Measurements from ENCODE around the gene CHD5.
"Not testable (repeated sequence)": the region's sequence is repeated elsewhere in the genome, so short reads cannot be mapped to it uniquely, and the experiment has no call there.

The CHD5 gene
- 1.3 reads per million for total RNA-seq

- DNase-seq = no peak
These were observed at the start of gene CHD5 for GRCh38 chr1:6180268-6180706. TSS of gene CHD5 (minus strand) at chr1:6180321. CDS start at chr1:6180023, 298 bp downstream.

GRCh38 chr1:6225651-6226050, 45.5 kb upstream of the CHD5 start:
- no peak for DNase-seq

DNA sequence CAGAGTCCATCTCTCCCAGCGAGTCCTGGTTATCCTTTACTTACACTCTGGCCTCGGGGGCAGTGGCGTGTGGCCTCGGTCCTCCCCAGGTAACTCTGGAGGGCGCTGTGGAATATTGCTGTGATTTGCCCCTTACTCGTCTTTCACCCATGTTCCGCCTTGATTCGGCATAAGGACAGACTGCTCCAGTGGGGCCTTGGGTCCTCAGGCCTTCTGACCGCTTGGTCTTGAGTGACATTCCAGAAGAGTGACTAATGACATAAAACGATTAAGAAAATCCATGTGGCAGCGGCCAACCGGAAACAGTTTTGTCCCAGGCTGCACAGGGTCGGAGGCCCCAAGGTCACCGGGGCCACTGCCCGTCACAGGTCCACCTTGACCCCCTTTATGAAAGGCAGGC, 44.6 kb upstream of the CHD5 start:
- DNase-seq = no peak

- no peak for DNase-seq
These were observed 43.5 kb upstream of the CHD5 start for GRCh38 chr1:6223617-6224016.

DNA sequence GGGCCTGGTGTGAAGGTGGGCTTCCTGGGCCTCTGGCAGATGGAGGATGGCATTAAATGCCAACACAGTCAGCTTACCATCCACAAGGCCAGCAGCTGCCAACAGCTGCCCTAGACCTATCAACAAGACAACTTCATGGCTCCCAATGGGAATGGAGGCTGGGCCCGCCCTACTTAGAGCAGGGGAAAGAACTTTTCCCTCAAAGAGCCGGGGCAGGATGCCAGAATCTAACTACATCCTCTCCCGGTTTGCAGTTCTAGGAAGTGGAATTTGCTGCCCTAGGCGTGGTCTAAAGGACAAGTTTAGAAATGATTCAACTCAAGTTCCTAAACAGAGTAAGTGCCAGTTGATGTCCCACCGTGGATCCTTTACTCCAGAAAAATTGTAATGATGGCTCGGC, 42.5 kb upstream of the CHD5 start:
- DNase-seq = no peak

DNA sequence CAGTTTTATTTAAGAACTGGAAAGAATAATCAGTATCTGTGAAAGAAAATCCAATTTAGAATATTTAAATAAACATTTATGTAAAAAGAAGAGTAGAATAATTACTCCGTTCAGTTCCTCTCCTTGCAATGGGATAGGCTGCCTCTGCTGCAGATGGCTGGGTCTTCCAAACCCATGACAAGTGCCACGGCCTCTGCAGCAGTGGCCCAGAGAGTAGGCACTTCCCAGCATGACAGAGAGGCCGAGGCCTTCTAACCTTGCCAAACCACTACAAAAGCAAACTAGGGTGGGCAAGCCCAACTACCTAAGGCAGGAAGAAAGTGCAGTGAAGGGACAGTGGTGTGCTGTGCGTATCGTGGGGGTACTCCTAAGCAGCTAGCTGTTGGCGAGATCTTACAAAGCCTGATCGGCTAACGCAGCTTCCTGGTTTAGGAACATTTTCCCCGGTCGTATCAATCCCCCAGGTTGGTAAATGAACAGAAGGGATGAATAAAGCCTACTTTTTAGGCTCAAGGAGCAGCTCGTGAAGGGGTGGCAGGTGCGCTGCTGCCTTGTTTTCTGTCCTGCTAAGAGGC, 41.2 kb upstream of the CHD5 start:
- DNase-seq = no peak

DNA sequence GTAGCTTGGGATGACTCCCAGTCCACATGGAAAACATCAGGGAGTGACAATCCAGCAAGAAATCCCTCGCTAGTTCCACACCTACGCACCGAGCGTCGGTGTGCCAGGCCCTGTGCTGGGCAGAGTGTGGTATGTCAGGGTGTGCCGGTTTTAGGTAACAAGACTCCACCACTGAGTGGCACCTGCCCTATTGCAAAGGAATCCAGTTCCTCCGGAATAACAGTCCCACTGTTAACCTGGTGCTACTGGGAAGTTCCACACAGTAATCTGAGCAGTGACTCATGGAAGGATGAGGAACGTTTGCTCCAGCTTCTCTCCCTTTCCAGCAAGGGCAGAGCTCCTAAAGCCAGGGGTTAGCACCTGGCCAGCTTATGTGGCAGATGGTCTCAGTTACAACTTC, 40.1 kb upstream of the CHD5 start:
- DNase-seq = no peak

DNA sequence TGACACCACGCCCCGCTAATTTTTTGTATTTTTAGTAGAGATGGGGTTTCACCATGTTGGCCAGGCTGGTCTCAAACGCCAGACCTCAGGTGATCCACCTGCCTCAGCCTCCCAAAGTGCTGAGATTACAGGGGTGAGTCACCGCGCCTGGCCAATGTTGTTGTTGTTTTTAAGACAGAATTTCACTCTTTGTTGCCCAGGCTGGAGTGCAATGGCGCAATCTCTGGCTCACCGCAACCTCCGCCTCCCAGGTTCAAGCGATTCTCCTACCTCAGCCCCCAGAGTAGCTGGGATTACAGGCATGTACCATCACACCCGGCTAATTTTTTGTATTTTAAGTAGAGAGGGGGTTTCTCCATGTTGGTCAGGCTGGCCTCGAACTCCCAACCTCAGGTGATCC, 39.5 kb upstream of the CHD5 start:
- DNase-seq = not testable (repeated sequence)

- DNase-seq = no peak
These were observed 38.4 kb upstream of the CHD5 start for GRCh38 chr1:6218375-6219164.

- DNase-seq = no peak
These were observed 32.3 kb upstream of the CHD5 start for GRCh38 chr1:6212193-6212959.

DNA sequence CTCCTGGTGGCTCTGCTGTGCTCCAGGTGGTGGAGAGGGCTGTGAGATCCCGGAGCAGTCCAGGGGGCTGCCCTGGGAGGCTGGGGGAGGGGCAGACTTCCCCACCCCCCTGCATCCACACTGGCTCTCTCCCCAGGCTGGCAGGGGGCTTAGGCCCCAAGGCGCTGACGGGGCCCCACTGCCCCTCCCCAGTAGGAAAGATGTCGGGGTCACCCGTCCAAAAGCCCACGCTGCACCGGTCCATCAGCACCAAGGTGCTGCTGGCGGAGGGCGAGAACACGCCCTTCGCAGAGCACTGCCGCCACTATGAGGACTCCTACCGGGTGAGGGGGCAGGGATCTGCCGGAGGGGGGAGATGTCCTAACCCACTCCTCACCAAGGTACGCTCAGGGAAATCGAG, 31.6 kb upstream of the CHD5 start:
- no peak for DNase-seq

GRCh38 chr1:6210591-6211355, 30.7 kb upstream of the CHD5 start:
- no peak for DNase-seq

GRCh38 chr1:6209661-6210580, 29.8 kb upstream of the CHD5 start:
- no peak for DNase-seq

DNA sequence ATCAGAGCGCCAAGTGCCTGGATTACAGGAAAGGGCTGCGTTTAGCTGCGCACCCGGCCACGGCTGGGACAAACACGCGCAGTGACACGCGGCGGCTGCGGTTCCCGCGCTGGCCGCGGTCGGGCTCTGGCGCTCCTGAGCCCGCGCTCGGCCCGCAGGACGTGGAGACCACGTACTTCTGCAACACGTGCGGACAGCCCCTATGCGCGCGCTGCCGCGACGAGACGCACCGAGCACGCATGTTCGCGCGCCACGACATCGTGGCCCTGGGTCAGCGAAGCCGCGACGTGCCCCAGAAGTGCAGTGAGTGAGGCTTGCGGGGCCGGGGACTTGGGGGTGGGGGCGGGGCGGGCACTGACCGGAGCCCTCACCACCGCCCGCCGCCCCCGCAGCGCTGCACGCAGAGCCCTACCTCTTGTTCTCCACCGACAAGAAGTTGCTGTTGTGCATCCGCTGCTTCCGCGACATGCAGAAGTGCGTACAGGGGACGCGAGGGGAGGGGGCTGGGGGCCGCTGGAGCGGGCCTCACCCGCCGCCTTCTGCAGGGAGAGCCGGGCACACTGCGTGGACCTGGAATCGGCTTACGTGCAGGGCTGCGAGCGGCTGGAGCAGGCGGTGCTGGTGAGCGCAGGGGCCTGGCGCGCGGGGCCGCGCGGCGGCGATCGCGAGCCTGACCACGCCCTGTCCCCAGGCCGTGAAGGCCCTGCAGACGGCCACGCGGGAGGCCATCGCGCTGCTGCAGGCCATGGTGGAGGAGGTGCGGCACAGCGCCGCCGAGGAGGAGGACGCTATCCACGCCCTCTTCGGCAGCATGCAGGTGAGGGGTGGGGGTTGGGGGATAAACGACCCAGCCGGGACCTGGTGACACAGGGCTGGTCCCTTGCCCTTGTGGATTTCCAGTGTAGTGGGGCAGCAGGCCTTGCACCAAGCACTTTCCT, 28.9 kb upstream of the CHD5 start:
- DNase-seq = no peak

DNA sequence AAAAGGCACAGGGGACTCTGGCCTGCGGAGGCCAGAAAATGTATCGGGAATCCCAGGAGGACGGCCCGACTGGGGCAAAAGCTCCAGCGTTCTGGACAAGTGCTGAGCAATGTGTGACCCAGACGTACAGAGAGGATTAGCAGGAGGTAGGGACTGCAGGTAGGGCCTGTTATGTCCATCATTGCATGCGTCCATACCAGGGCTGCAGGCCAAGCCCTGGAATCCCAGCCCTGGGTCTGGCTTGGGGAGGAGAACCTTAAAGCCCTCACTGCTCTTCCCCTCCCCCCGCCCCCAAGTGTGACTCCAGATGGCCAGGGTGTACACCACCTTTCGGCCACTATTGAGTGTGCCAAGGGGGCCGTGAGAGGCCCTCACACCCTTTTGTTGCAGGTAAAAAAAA, 27.8 kb upstream of the CHD5 start:
- no peak for DNase-seq

DNA sequence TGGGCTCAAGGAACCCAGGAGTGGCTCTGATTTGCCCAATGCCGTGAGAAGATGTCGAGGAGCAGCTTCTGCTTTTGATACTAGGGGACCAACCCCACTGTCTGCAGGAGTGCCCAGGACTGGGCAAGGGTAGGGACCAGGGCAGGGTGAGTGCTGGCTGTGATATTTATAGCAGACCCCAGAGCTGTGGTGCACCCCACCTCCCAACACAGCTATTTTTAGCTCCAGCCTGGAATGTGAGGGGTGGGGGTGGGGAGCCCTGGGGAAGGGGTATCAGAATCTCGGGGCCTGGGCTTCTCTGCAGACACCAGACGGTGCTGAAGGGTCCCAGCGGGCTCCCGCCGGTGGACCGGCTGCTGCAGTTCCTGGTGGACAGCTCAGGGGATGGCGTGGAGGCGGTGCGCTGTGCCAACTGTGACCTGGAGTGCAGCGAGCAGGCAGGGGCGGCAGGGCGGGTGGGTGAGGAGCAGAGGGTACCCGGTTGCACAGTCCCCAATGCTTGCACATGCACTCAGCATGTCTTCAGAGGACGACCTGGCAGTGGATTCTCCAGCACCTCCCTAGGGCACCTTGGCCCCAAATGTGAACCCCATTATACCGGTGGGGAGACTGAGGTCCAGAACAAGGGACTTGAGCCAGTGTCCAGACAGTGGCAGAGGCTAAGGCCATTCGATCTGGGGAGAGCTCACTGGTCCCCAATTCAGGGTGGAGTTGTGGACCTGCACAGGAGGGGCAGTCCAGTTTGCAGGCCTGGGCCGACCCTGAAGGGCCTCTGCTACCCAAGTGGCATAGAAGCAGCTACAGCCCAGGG, 27.2 kb upstream of the CHD5 start:
- DNase-seq = no peak

GRCh38 chr1:6206520-6206855, 26.4 kb upstream of the CHD5 start:
- no peak for DNase-seq

DNA sequence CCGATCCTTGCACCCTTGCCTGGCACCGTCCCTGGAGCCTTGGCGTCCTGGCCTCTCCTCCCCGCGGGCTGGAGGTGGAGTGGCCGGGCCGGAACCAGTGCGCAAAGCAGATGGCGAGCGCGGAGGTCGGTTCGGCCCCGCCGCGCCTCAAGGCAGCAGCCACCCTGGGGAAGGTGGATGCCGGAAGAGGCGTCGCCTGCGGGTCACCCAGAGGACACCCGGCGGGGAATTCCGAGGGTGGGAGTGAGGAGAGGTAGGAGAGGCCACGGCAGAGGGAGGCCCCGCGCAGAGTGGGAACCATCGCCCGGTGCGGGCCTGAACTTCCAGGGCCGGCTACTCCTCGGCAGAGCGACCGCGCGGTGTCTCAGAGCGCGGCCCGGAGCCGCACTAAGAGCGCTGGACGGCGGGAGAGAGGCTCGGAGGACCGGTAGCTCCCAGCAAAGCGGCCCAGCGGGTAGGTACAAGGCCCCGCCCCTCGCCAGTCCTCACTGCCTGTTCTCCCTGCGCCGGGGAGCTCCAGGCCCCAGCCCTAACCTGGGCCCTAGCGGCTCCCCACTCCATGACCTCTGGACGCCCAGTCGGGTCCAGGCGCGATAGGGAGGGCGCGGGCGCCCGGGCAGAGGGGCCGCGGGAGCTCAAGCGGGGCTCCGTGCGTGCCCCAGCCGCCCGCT, 25.9 kb upstream of the CHD5 start, which contains the start of gene RNF207:
Gene RNF207, plus strand, starts transcription at position 271 of the 671 bp plus-strand sequence. CDS start 417 bp downstream, outside the sequence.
- peak; percentile 46 for DNase-seq

DNA sequence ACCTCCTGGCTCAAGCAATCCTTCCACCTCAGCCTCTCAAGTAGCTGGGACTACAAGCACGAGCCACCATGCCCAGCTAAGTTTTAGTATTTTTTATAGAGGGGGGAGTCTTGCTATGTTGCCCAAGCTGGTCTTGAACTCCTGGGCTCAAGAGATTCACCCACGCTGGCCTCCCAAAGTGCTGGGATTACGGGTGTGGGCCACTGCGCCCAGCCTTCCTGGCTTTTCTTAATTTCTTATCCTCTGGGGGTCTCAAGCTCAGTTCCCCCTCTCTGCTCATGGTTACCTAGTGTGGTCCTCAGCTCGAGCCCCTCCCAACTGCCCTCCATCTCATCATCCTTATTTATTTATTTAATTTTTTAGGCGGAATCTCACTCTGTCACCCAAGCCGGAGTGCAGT, 22.1 kb upstream of the CHD5 start:
- DNase-seq = no peak
